Measurements from ENCODE around the gene ATP6V0A4.

GRCh38 chr7:138679793-138680192 lies 118.2 kb downstream of the ATP6V0A4 start:
- no peak for TF ChIP-seq CTCF (IDR thresholded peaks at IDR 0.05)
- no peak for TF ChIP-seq POLR2AphosphoS5 (IDR thresholded peaks at IDR 0.05; ENCODE audit: low read depth, low read length)
